ENCODE results near the gene ATR. TPM values are rescaled to one million over a fixed set of nuclear protein-coding genes. Genes with fewer than 3 reads are reported as not detected.

ATR gene
- 33.3 and 42.4 TPM in 2 replicates for total RNA-seq

DNA sequence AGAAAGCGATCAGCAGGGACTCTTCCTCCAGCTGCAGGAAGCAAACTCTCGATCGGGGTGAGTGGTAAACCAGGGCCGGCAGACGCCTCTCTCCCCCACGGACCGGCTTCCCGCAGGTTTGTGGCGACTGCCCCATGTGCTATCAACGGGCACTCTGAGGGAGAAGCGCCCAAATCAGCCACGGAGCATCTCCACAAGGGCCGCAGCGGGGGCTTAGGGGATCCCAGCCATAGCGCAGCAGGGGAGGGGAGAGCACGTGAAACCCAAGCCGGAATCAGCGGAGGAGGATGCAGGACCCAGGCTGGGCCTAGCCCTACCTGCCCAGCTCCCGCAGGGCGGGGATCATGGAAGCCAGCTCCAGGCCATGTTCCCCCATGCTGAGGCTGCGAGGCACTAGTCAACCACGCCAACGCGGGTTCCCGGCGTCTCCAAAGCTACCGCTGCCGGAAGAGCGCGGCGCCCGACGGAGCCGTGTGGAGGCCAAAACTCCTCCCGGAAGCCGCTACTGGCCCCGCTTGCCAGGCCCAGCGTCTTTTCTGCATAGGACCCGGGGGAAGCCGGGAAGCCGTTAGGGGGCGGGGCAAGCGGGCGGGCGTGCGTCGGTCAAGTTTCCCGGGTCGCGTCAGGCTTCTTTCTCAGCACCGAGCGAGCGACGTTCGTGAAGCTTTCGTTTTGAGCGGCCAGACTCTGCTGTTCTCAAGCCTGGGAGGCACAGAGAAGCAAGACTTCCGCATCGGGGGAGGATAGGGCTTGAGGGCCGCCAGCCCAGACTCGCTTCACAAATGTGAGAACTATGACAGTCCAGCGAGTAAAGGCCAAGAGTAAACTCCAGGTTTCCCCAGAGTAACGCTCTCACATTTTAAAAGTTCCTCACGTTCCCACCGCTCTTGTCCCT, at the start of gene ATR:
ATR (minus strand) TSS at position 405 of the 895 bp plus-strand sequence; CDS start at position 376, 29 bp downstream.

DNA sequence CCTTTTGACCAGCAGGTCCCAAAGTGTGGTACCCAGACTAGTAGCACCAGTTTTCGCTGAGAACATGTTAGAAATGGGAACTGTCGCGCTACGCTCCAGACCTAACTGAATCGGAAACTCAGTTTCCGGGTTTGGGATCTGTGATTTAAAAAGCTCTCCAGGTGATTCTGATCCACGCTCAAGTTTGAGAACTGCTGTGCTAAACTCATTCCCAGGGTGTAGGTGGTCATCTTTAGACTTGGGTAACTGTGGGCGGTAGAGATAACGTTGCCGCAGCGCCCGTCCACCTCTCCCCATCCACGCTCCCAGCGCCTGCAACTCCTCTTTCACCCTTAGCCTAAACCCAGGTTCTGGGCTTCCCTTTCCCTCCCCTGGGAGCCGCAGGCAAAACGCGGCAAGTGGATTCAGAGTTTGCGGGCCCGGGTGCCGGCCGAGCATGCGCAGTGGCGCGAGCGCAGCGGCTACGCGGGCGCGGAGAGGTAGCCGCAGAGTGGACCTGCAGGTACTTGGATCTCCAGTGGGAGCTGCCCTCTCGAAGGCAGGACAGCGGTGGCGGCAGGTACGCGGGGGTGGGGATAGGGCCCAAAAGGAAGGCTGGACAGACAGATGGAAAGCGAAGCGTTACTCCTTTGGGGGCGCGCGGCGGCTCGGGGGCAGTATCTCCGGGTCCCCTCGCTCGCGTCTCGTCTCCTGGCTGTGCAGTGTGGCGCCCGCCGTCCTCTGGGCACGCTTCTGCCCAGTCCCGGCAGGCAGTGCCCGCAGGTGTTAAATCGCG, 17.6 kb upstream of the ATR start, which contains the start of gene PLS1:
PLS1 (plus strand) TSS at position 443 of the 775 bp plus-strand sequence. CDS start 67,845 bp downstream, outside the sequence.

DNA sequence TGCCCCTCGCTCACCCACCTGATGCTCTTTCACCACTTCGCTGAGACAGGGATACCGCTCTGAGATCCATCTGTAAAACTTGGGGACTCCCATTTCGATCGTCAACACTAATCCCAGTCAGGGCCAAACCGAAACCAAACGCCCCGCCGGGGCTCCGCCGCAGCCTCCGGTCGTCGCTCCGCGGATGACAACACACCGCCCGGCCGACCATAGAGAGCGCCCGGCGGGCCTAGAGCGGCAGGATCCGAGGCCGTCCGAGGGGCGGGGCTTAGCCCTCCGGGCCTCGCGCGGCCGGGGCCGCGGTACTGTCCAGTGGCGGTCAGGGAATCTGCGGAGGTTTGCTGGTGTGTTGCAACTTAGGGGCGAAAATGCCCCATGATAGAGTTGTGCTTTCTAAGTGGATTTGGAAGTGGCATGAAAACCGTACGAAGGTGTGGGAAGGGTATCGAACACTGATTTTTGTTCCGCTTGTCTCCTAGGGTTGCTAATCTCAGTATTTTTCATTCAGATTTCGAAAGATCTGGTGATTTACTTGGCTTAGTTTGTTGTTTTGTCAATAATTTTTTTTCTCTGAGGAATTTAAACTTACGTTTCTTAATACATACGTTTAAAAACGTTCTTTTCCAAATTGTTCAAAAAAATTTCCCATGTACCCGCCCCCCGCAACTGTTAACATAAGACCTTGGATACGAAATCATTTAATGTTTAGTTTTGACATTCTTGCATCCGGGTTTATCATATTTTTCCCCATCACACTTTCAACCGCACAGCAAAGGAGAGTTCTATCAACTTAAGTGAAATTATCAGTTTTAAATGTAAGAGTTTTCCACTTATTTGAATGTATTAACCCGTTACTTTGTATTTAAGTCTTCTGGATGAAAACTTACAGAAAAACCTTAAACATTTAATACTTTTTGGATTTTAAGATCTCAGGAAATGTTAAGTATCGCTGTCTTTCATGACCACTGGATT, 130.4 kb downstream of the ATR start, which contains the start of gene XRN1:
XRN1 (minus strand) TSS at position 186 of the 972 bp plus-strand sequence; CDS start at position 93, 93 bp downstream.

Other genes with a start within 250 kb of the ATR start
- gene XRN1, start 130.7 kb downstream of the ATR start, total RNA-seq: 35.0 and 39.8 TPM in 2 replicates
- gene PLS1, start 17.7 kb upstream of the ATR start, total RNA-seq: 2.7 and 3.2 TPM in 2 replicates
- gene TRPC1, start 145.3 kb upstream of the ATR start, total RNA-seq: 31.5 and 35.5 TPM in 2 replicates

Data from smooth muscle cell of the umbilical artery (primary cell).